ENCODE results near the gene CEP350. TPM values are rescaled to one million over a fixed set of nuclear protein-coding genes. Genes with fewer than 3 reads are reported as not detected.

The CEP350 gene
- polyA plus RNA-seq, 1 donor (not counting 4 experiments of a cell fraction or from before 2014, with no cell fraction given), result 12.0 TPM

DNA sequence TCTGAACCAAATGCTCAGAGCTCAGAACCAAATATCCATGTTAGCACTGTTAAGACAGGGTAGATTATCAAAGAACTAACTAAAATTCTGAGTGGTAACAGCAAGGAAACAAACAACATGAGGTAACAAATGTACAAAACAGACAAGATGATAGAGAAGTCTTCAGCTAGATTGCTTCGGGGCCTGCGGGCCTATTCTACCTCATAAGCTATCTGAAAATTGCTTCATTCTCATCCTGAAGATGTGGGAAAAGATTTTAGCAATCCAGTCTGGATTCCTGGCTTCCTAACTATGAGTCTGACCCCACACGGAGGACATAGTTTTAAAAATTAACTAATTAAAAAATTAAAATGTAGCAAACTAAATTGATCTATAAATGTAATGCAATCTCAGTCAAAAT, 190.8 kb downstream of the CEP350 start:
- H3K27me3 ChIP-seq (ENCODE audit: control insufficient read depth, extremely low read depth, insufficient read depth, low read length), result no peaks in the 10 kb centered on the region
- no peak for TF ChIP-seq EZH2 (IDR thresholded peaks at IDR 0.05; ENCODE audit: low read length)
- TF ChIP-seq, protein P1, sequence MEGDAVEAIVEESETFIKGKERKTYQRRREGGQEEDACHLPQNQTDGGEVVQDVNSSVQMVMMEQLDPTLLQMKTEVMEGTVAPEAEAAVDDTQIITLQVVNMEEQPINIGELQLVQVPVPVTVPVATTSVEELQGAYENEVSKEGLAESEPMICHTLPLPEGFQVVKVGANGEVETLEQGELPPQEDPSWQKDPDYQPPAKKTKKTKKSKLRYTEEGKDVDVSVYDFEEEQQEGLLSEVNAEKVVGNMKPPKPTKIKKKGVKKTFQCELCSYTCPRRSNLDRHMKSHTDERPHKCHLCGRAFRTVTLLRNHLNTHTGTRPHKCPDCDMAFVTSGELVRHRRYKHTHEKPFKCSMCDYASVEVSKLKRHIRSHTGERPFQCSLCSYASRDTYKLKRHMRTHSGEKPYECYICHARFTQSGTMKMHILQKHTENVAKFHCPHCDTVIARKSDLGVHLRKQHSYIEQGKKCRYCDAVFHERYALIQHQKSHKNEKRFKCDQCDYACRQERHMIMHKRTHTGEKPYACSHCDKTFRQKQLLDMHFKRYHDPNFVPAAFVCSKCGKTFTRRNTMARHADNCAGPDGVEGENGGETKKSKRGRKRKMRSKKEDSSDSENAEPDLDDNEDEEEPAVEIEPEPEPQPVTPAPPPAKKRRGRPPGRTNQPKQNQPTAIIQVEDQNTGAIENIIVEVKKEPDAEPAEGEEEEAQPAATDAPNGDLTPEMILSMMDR (optimal IDR thresholded peaks at IDR 0.05 in 1 of 3, IDR thresholded peaks at IDR 0.05 in 1 of 3, conservative IDR thresholded peaks at IDR 0.05 in 1 of 3; ENCODE audit: extremely low read depth in 1 of 3, insufficient read depth in 2 of 3, low read length in 3 of 3), result no peak
- H2AFZ ChIP-seq (ENCODE audit: control insufficient read depth, low read length), result peak overlapping the region; percentile 42
- peaks cover 11% of the 10 kb centered on the region for H3K4me1 ChIP-seq (ENCODE audit: control insufficient read depth, extremely low read depth, insufficient read depth, low read length)
- no peaks in the 10 kb centered on the region for H3K9me3 ChIP-seq (ENCODE audit: control insufficient read depth, low read depth, low read length)
- dilution Hi-C loops (cut with MboI; ENCODE audit: extremely low pct_ligation_motif_present, low sequenced_read_pairs), result no loop called here
- DNase-seq (ENCODE audit: low read depth, low spot score) (no peak), FAIRE-seq (no peak)
- H3K9me1 ChIP-seq (ENCODE audit: control insufficient read depth, extremely low read depth, insufficient read depth, low read length), result no peaks in the 10 kb centered on the region
- H3K27ac ChIP-seq (ENCODE audit: control insufficient read depth, insufficient read depth, low read length), result no peak overlapping the region
- H3K79me2 ChIP-seq (ENCODE audit: control insufficient read depth, insufficient read depth, low read length), result no peaks in the 10 kb centered on the region
- H3K4me2 ChIP-seq (ENCODE audit: control insufficient read depth, extremely low read depth, insufficient read depth, low read depth, low read length), result no peak overlapping the region
- H3K9ac ChIP-seq (ENCODE audit: control insufficient read depth, extremely low read depth, insufficient read depth, low read length), result no peak overlapping the region
- no peaks in the 10 kb centered on the region for H4K20me1 ChIP-seq (ENCODE audit: control insufficient read depth, extremely low read depth, insufficient read depth, low read length)
- no peak overlapping the region for H3K4me3 ChIP-seq (ENCODE audit: control insufficient read depth in 2 of 3, extremely low read depth in 1 of 3, insufficient read depth in 2 of 3, low read depth in 1 of 3, low read length in 3 of 3)
- H3K36me3 ChIP-seq (ENCODE audit: control insufficient read depth in 2 of 2, extremely low read depth in 1 of 2, insufficient read depth in 2 of 2, low read length in 2 of 2), result no peaks in the 10 kb centered on the region

DNA sequence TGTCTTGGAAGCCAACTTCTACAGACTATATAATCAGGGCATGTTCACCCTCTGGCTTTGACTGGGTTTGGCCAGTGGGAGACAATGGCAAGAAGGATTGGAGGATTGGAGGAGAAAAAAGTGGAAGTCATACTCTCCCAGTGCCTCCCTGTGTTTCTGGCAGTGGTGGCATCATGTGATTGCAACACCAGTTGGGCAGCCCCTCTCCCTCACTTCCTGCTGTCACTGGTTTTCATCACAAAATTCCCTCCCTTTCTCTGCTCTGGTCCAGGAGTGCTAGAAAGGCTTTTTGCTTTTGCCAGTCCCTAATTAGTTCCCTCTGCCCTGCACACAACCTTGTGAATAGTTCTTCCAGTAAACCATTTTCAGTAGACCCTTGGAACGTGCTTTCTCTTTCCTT, 196.4 kb downstream of the CEP350 start:
- dilution Hi-C loops (cut with MboI; ENCODE audit: extremely low pct_ligation_motif_present, low sequenced_read_pairs), result no loop called here
- Histone ChIP-seq H4K20me1 (ENCODE audit: control insufficient read depth, extremely low read depth, insufficient read depth, low read length) (no peaks in the 10 kb centered on the region), H3K9me1 (ENCODE audit: control insufficient read depth, extremely low read depth, insufficient read depth, low read length) (no peaks in the 10 kb centered on the region), H3K9ac (ENCODE audit: control insufficient read depth, extremely low read depth, insufficient read depth, low read length) (no peak overlapping the region), H3K79me2 (ENCODE audit: control insufficient read depth, insufficient read depth, low read length) (peaks cover 8% of the 10 kb centered on the region), H3K27me3 (ENCODE audit: control insufficient read depth, extremely low read depth, insufficient read depth, low read length) (no peaks in the 10 kb centered on the region), H3K4me3 (ENCODE audit: control insufficient read depth in 2 of 3, extremely low read depth in 1 of 3, insufficient read depth in 2 of 3, low read depth in 1 of 3, low read length in 3 of 3) (peak overlapping the region in 1 of 3 experiments; percentile 38), H3K36me3 (ENCODE audit: control insufficient read depth in 2 of 2, extremely low read depth in 1 of 2, insufficient read depth in 2 of 2, low read length in 2 of 2) (no peaks in the 10 kb centered on the region), H3K27ac (ENCODE audit: control insufficient read depth, insufficient read depth, low read length) (peak overlapping the region; percentile 49), H2AFZ (ENCODE audit: control insufficient read depth, low read length) (no peak overlapping the region), H3K4me1 (ENCODE audit: control insufficient read depth, extremely low read depth, insufficient read depth, low read length) (peaks cover 33% of the 10 kb centered on the region), H3K9me3 (ENCODE audit: control insufficient read depth, low read depth, low read length) (no peaks in the 10 kb centered on the region), H3K4me2 (ENCODE audit: control insufficient read depth, extremely low read depth, insufficient read depth, low read depth, low read length) (peak overlapping the region; percentile 67)
- DNase-seq (ENCODE audit: low read depth, low spot score), result no peak
- TF ChIP-seq, protein P1 (optimal IDR thresholded peaks at IDR 0.05 in 1 of 3, IDR thresholded peaks at IDR 0.05 in 1 of 3, conservative IDR thresholded peaks at IDR 0.05 in 1 of 3; ENCODE audit: extremely low read depth in 1 of 3, insufficient read depth in 2 of 3, low read length in 3 of 3), result no peak
- TF ChIP-seq EZH2 (IDR thresholded peaks at IDR 0.05; ENCODE audit: low read length), result no peak
- FAIRE-seq, result no peak

Measured in keratinocyte (primary cell).